ENCODE results near the gene NANS. TPM values are rescaled to one million over a fixed set of nuclear protein-coding genes. Genes with fewer than 3 reads are reported as not detected.
"Not testable (repeated sequence)": the region's sequence is repeated elsewhere in the genome, so short reads cannot be mapped to it uniquely, and the experiment has no call there.

NANS gene
- total and polyA plus RNA-seq, 2 of the 8 experiments (the other 6 are each of a cell fraction or from before 2014, with no cell fraction given) = 56.5 to 67.3 TPM

DNA sequence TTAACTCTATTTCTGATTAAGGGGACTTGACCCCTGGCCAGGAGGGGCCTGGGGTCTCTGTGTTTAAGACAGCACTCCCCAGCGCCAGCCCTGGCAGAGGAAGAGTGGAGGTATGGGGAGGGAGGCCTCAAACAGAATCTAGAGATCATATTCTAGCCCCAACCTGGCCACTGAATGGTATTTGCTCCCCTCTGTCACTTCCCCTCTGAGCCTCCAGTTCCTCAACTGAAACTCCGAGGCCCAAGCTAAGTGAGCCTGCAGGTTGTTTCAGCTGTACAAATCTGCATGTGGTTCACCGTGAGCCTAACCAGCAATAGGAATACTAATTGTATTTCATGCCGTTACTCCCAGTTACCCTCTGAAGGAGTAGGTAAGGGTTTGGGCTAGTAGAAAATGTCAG, 37.4 kb upstream of the NANS start:
- 82% methylated on average over 4 of the region's 4 CpGs; no CpG with 5 or more reads in 1 of the 2 experiments for WGBS, 2 experiments (ENCODE audit: extremely low coverage in 1 of 2, insufficient coverage in 1 of 2, insufficient read length in 1 of 2, insufficient replicate concordance in 2 of 2, low coverage in 1 of 2, low lambda C conversion rate in 2 of 2, missing lambda C conversion rate in 1 of 2)

GRCh38 chr9:98019869-98020268, 36.7 kb upstream of the NANS start:
- not testable (repeated sequence) for H3K27me3 ChIP-seq (replicated peaks in 1 of 4; ENCODE audit: control insufficient read depth in 3 of 4, extremely low read depth in 1 of 4, insufficient read depth in 3 of 4, low read length in 3 of 4); H3K27ac ChIP-seq (ENCODE audit: low read depth, low read length); H4K91ac ChIP-seq (replicated peaks; ENCODE audit: insufficient read length, low read length); H4K8ac ChIP-seq (ENCODE audit: extremely low read depth, insufficient read depth, low read length); H3K79me2 ChIP-seq (ENCODE audit: control insufficient read depth in 1 of 2, insufficient read depth in 2 of 2, low read length in 2 of 2); H4K20me1 ChIP-seq (replicated peaks in 1 of 2; ENCODE audit: control insufficient read depth in 1 of 2, insufficient read depth in 2 of 2, low read length in 2 of 2); H3K14ac ChIP-seq (ENCODE audit: insufficient read length); H2BK20ac ChIP-seq (ENCODE audit: low read length); H3K56ac ChIP-seq (replicated peaks; ENCODE audit: insufficient read length, low read depth, low read length); H3K4me3 ChIP-seq (ENCODE audit: extremely low read depth in 1 of 4, insufficient read depth in 2 of 4, low read depth in 3 of 4, low read length in 4 of 4); H3K4me2 ChIP-seq (ENCODE audit: insufficient read depth in 1 of 2, low read depth in 2 of 2, low read length in 2 of 2); H2BK15ac ChIP-seq (ENCODE audit: low read length); DNase-seq (ENCODE audit: low read depth in 1 of 2, low spot score in 2 of 2); FAIRE-seq; H4K5ac ChIP-seq (ENCODE audit: insufficient read length, low read depth, low read length); H2BK12ac ChIP-seq (ENCODE audit: low read depth, low read length); H3K23me2 ChIP-seq (ENCODE audit: low read depth, low read length); H3K9ac ChIP-seq (replicated peaks in 1 of 4; ENCODE audit: extremely low read depth in 1 of 4, low read depth in 3 of 4, low read length in 3 of 4); H2BK5ac ChIP-seq (ENCODE audit: low read depth, low read length); H3K79me1 ChIP-seq (ENCODE audit: low read depth, low read length); H3K4ac ChIP-seq (replicated peaks; ENCODE audit: insufficient read length, low read depth, low read length); H2AK5ac ChIP-seq (ENCODE audit: low read depth, low read length); H2AFZ ChIP-seq (ENCODE audit: low read length); H3K23ac ChIP-seq (ENCODE audit: insufficient read length); H3K9me3 ChIP-seq (ENCODE audit: insufficient read depth in 2 of 2, low read depth in 1 of 2, low read length in 1 of 2); H3K18ac ChIP-seq (ENCODE audit: extremely low read depth, low read length); H2BK120ac ChIP-seq (replicated peaks; ENCODE audit: low read depth, low read length); H3K4me1 ChIP-seq (replicated peaks in 1 of 4; ENCODE audit: control insufficient read depth in 3 of 4, insufficient read depth in 4 of 4, low read length in 3 of 4)
- ChIA-PET CTCF (ENCODE audit: partially characterized antibody) (interaction anchor here (1.1 to 1.9 kb wide), 8 partner anchors 8 to 25 kb away, joined by 3 to 7 read pairs (median 4); no protein-coding TSS in a partner anchor), POLR2A (ENCODE audit: partially characterized antibody) (interaction anchor here (1.2 kb wide), 1 partner anchor 10 kb away, joined by 3 read pairs; no protein-coding TSS in a partner anchor)
- 75% methylated on average over 5 of the region's 5 CpGs; no CpG with 5 or more reads in 1 of the 2 experiments for WGBS, 2 experiments (ENCODE audit: extremely low coverage in 1 of 2, insufficient coverage in 1 of 2, insufficient read length in 1 of 2, insufficient replicate concordance in 2 of 2, low coverage in 1 of 2, low lambda C conversion rate in 2 of 2, missing lambda C conversion rate in 1 of 2)
- H3K36me3 ChIP-seq (ENCODE audit: control insufficient read depth in 2 of 4, insufficient read depth in 4 of 4, low read length in 3 of 4) = peaks cover 0 to 17% (median 5%) of the 10 kb centered on the region in 4 experiments; a peak in 5 of 8 replicates

More for the DNA sequence above, 37.4 kb upstream of the NANS start:
- ChIA-PET CTCF (ENCODE audit: partially characterized antibody) (interaction anchor here (1.9 kb wide), 1 partner anchor 16 kb away, joined by 7 read pairs; no protein-coding TSS in a partner anchor), POLR2A (ENCODE audit: partially characterized antibody) (interaction anchor here (1.2 kb wide), 1 partner anchor 10 kb away, joined by 3 read pairs; no protein-coding TSS in a partner anchor)
- no peak overlapping the region for H2BK15ac ChIP-seq (ENCODE audit: low read length)
- no peak overlapping the region for H2BK12ac ChIP-seq (ENCODE audit: low read depth, low read length)
- no peak overlapping the region for H3K23ac ChIP-seq (ENCODE audit: insufficient read length)
- H3K4ac ChIP-seq (replicated peaks; ENCODE audit: insufficient read length, low read depth, low read length) = no peak overlapping the region
- no peak overlapping the region for H3K18ac ChIP-seq (ENCODE audit: extremely low read depth, low read length)
- no peaks in the 10 kb centered on the region for H3K4me1 ChIP-seq (replicated peaks in 1 of 4; ENCODE audit: control insufficient read depth in 3 of 4, insufficient read depth in 4 of 4, low read length in 3 of 4)
- no peaks in the 10 kb centered on the region for H3K27me3 ChIP-seq (replicated peaks in 1 of 4; ENCODE audit: control insufficient read depth in 3 of 4, extremely low read depth in 1 of 4, insufficient read depth in 3 of 4, low read length in 3 of 4)
- H3K4me2 ChIP-seq (ENCODE audit: insufficient read depth in 1 of 2, low read depth in 2 of 2, low read length in 2 of 2) = no peak overlapping the region
- no peak overlapping the region for H4K5ac ChIP-seq (ENCODE audit: insufficient read length, low read depth, low read length)
- H3K56ac ChIP-seq (replicated peaks; ENCODE audit: insufficient read length, low read depth, low read length) = no peak overlapping the region
- H4K91ac ChIP-seq (replicated peaks; ENCODE audit: insufficient read length, low read length) = no peak overlapping the region
- no peaks in the 10 kb centered on the region for H3K9me3 ChIP-seq (ENCODE audit: insufficient read depth in 2 of 2, low read depth in 1 of 2, low read length in 1 of 2)
- H4K8ac ChIP-seq (ENCODE audit: extremely low read depth, insufficient read depth, low read length) = no peak overlapping the region
- H3K27ac ChIP-seq (ENCODE audit: low read depth, low read length) = no peak overlapping the region
- no peaks in the 10 kb centered on the region for H3K23me2 ChIP-seq (ENCODE audit: low read depth, low read length)
- no peak overlapping the region for H2AK5ac ChIP-seq (ENCODE audit: low read depth, low read length)
- no peaks in the 10 kb centered on the region for H3K79me1 ChIP-seq (ENCODE audit: low read depth, low read length)
- no peak overlapping the region for H2BK20ac ChIP-seq (ENCODE audit: low read length)
- H2BK120ac ChIP-seq (replicated peaks; ENCODE audit: low read depth, low read length) = no peak overlapping the region
- no peaks in the 10 kb centered on the region for H3K79me2 ChIP-seq (ENCODE audit: control insufficient read depth in 1 of 2, insufficient read depth in 2 of 2, low read length in 2 of 2)
- FAIRE-seq = no peak
- H4K20me1 ChIP-seq (replicated peaks in 1 of 2; ENCODE audit: control insufficient read depth in 1 of 2, insufficient read depth in 2 of 2, low read length in 2 of 2) = peaks cover 0 to 5% of the 10 kb centered on the region in 2 experiments
- no peak for DNase-seq (ENCODE audit: low read depth in 1 of 2, low spot score in 2 of 2)
- no peak for TF ChIP-seq CEBPB (IDR thresholded peaks at IDR 0.05; ENCODE audit: low read depth, low read length)
- TF ChIP-seq TAF1 (IDR thresholded peaks at IDR 0.05; ENCODE audit: low read depth, low read length) = no peak
- no peak overlapping the region for H3K14ac ChIP-seq (ENCODE audit: insufficient read length)
- H3K4me3 ChIP-seq (ENCODE audit: extremely low read depth in 1 of 4, insufficient read depth in 2 of 4, low read depth in 3 of 4, low read length in 4 of 4) = no peak overlapping the region
- H3K9ac ChIP-seq (replicated peaks in 1 of 4; ENCODE audit: extremely low read depth in 1 of 4, low read depth in 3 of 4, low read length in 3 of 4) = no peak overlapping the region
- H2BK5ac ChIP-seq (ENCODE audit: low read depth, low read length) = no peak overlapping the region
- peaks cover 0 to 22% (median 5%) of the 10 kb centered on the region in 4 experiments; a peak in 5 of 8 replicates for H3K36me3 ChIP-seq (ENCODE audit: control insufficient read depth in 2 of 4, insufficient read depth in 4 of 4, low read length in 3 of 4)
- H2AFZ ChIP-seq (ENCODE audit: low read length) = no peak overlapping the region
